ENCODE data around the gene TRIM71. TPM values are rescaled to one million over a fixed set of nuclear protein-coding genes. Genes with fewer than 3 reads are reported as not detected.

Gene TRIM71
- total RNA-seq, 1 experiment from 2014 or later, result 376 TPM

- Mint-ChIP-seq H3K36me3 (ENCODE audit: insufficient read depth in 1 of 3, low read depth in 3 of 3) (peaks cover 7 to 19% (median 17%) of the 10 kb centered on the region in 3 experiments; a peak in 6 of 7 replicates), H3K9me3 (no peaks in the 10 kb centered on the region), H3K4me1 (peaks cover 87 to 93% of the 10 kb centered on the region in 2 experiments), H3K4me3 (peak overlapping the region; percentile 45 to 76), H3K27me3 (ENCODE audit: low read depth) (no peaks in the 10 kb centered on the region; the same call in 1 of the 2 replicates), H3K27ac (peak overlapping the region; percentile 82 to 99 (median 99))
- peak overlapping the region; percentile 18 for H2AK5ac ChIP-seq (ENCODE audit: insufficient read length, low read length)
- no peaks in the 10 kb centered on the region for H3K27me3 ChIP-seq (ENCODE audit: insufficient read depth, low read length)
- H3K79me2 ChIP-seq (ENCODE audit: insufficient read depth, low read length), result peaks cover 83% of the 10 kb centered on the region
- no peak overlapping the region for H3K9ac ChIP-seq (ENCODE audit: extremely low read depth, insufficient read length, low read length)
- H3K4me2 ChIP-seq (ENCODE audit: insufficient read depth, insufficient read length, low read length), result peak overlapping the region; percentile 74
- no peak overlapping the region for H3K14ac ChIP-seq (ENCODE audit: insufficient read depth, low read length)
- no peaks in the 10 kb centered on the region for H4K20me1 ChIP-seq (ENCODE audit: control insufficient read depth, insufficient read depth, insufficient read length)
- H4K91ac ChIP-seq (ENCODE audit: insufficient read length, low read depth, low read length), result no peak overlapping the region
- H2BK5ac ChIP-seq (ENCODE audit: insufficient read length, low read length), result no peak overlapping the region
- no peak overlapping the region for H2BK20ac ChIP-seq (ENCODE audit: low read depth, low read length, poor library complexity, severe bottlenecking)
- H3K4me1 ChIP-seq (ENCODE audit: insufficient read depth, low read length), result peaks cover 47% of the 10 kb centered on the region
- no peaks in the 10 kb centered on the region for H3K79me1 ChIP-seq (ENCODE audit: insufficient read depth, low read depth, low read length, poor library complexity, severe bottlenecking)
- H2AFZ ChIP-seq (ENCODE audit: low read length), result no peak overlapping the region
- H3K4ac ChIP-seq (ENCODE audit: low read depth, low read length), result no peak overlapping the region
- H3K27ac ChIP-seq (ENCODE audit: insufficient read length, low read depth, low read length), result peak overlapping the region; percentile 78
- no peak overlapping the region for H3K23ac ChIP-seq (ENCODE audit: insufficient read length, low read depth, low read length)
- H4K8ac ChIP-seq (replicated peaks; ENCODE audit: insufficient read length, low read depth, low read length), result no peak overlapping the region
- TF ChIP-seq CTCF (conservative IDR thresholded peaks at IDR 0.05), result no peak
- WGBS (ENCODE audit: extremely low coverage, insufficient read length, low lambda C conversion rate), result no CpG with 5 or more reads among the region's 2 CpGs
- H4K5ac ChIP-seq (ENCODE audit: insufficient read length, low read depth, low read length), result no peak overlapping the region
- no peak overlapping the region for H2BK120ac ChIP-seq (ENCODE audit: low read depth, low read length, poor library complexity, severe bottlenecking)
- peak; percentile 62 for DNase-seq
- H2BK12ac ChIP-seq (ENCODE audit: insufficient read length, low read depth, low read length), result no peak overlapping the region
- H3T11ph ChIP-seq (ENCODE audit: low read length), result no peak overlapping the region
- no peak overlapping the region for H3K18ac ChIP-seq (ENCODE audit: insufficient read length, low read depth, low read length)
- no peak overlapping the region for H2BK15ac ChIP-seq (ENCODE audit: low read depth, low read length)
- H3K56ac ChIP-seq (ENCODE audit: insufficient read length, low read depth, low read length), result no peak overlapping the region
- peaks cover 7% of the 10 kb centered on the region for H3K23me2 ChIP-seq (ENCODE audit: insufficient read length, low read depth, low read length, poor library complexity, severe bottlenecking)
- no peaks in the 10 kb centered on the region for H3K9me3 ChIP-seq (ENCODE audit: control insufficient read depth, low read depth, low read length)
Measured at GRCh38 chr3:32842987-32843386, 25.2 kb downstream of the TRIM71 start.
